BJ (cell line): ENCODE results near the gene APLNR. TPM values are rescaled to one million over a fixed set of nuclear protein-coding genes. Genes with fewer than 3 reads are reported as not detected.

Experiments
- CTCF ChIA-PET: fragments of 350-600 bp; formaldehyde crosslinking; extraction: SDS; loops from one replicate; lab custom pipeline; 2021; ENCODE audit warnings: antibody characterized with exemption, inconsistent platforms; lab: Yijun Ruan, JAX
- POLR2A ChIA-PET: fragments of 300-600 bp; sonication (Branson Sonifier 250); formaldehyde crosslinking; extraction: SDS; loops from one replicate; lab custom pipeline; 2021; ENCODE audit warnings: antibody characterized with exemption; lab: Charles Lee
- DNase-seq: peaks from one replicate; pipeline ENCODE4 v3.0.0-alpha.2; 2011; ENCODE audit warnings: low read depth
- H3K27me3 ChIP-seq: 2 replicates; pipeline ENCODE4 v1.6.0; 2011; ENCODE audit warnings: low read length; ENCODE audit not compliant: control insufficient read depth, insufficient read depth
- H3K36me3 ChIP-seq: 2 replicates; pipeline ENCODE4 v1.5.1; 2011; ENCODE audit warnings: low read length; ENCODE audit not compliant: control insufficient read depth, insufficient read depth
- H3K4me3 ChIP-seq: 2 replicates; pipeline ENCODE4 v1.5.1; 2011; ENCODE audit warnings: low read depth, mild to moderate bottlenecking, control low read depth, low read length
- polyA plus RNA-seq: library from polyadenylated mRNA; depleted of rRNA; stranded (reverse); fragments of >200 nt; gene quantifications from 2 replicates; pipeline ENCODE4 v1.2.3, GENCODE V29; 2011
- TF ChIP-seq, protein P1 (sequence below): IDR thresholded peaks from 2 replicates; pipeline ENCODE4 v1.5.1; 2011; ENCODE audit warnings: low read depth, mild to moderate bottlenecking, control low read depth, inconsistent platforms, low read length, moderate library complexity; ENCODE audit not compliant: insufficient read depth

Gene APLNR
- polyA plus RNA-seq, 1 experiment, result not detected

GRCh38 chr11:57274904-57275498 lies 38.0 kb upstream of the APLNR start:
- ChIA-PET CTCF (interaction anchor here (1.3 to 4.1 kb wide), 2 partner anchors 10 to 25 kb away, joined by 5 to 35 read pairs; no protein-coding TSS in a partner anchor), POLR2A (no interaction called here)
- DNase-seq, result no peak
- Histone ChIP-seq H3K4me3 (no peak overlapping the region), H3K27me3 (0 out of 2 replicates have a peak, but pooled peaks cover 1% of the 10 kb centered on the region), H3K36me3 (no peaks in the 10 kb centered on the region)
- TF ChIP-seq, protein P1, sequence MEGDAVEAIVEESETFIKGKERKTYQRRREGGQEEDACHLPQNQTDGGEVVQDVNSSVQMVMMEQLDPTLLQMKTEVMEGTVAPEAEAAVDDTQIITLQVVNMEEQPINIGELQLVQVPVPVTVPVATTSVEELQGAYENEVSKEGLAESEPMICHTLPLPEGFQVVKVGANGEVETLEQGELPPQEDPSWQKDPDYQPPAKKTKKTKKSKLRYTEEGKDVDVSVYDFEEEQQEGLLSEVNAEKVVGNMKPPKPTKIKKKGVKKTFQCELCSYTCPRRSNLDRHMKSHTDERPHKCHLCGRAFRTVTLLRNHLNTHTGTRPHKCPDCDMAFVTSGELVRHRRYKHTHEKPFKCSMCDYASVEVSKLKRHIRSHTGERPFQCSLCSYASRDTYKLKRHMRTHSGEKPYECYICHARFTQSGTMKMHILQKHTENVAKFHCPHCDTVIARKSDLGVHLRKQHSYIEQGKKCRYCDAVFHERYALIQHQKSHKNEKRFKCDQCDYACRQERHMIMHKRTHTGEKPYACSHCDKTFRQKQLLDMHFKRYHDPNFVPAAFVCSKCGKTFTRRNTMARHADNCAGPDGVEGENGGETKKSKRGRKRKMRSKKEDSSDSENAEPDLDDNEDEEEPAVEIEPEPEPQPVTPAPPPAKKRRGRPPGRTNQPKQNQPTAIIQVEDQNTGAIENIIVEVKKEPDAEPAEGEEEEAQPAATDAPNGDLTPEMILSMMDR, result no peak

DNA sequence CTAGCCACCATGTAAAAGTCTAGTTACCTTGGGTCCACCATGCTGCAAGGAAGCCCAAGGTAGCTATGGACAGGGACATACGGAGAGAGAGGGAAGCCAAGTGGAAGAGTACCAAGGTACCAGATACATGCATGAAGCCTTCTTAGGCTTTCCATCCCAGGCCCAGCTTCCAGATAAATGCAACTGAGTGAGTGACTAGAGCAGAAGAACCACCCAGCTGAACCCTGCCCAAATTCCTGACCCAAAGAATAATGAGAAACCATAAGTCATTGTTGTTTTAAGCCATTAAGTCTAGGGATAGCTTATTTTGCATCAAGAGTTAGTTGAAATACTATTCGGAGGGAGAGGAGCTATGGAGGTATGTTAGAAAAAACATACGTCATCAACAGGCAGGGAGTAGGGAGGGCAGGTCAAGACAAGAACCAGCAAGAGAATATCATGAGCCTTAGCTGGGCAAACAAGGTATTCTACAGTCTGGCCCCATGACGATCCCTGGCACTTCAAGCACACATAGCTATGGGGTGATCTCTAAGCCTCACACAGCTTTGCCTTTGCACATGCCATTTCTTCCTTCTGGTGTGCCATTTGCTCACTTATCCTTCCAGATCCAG lies 36.5 kb upstream of the APLNR start:
- ChIA-PET CTCF (interaction anchor here (1.3 to 4.1 kb wide), 2 partner anchors 9 to 23 kb away, joined by 5 to 35 read pairs; no protein-coding TSS in a partner anchor), POLR2A (no interaction called here)
- H3K36me3 ChIP-seq, result no peaks in the 10 kb centered on the region
- TF ChIP-seq, protein P1, result no peak
- H3K27me3 ChIP-seq, result 0 out of 2 replicates have a peak, but pooled peaks cover 1% of the 10 kb centered on the region
- H3K4me3 ChIP-seq, result no peak overlapping the region
- no peak for DNase-seq

- Histone ChIP-seq H3K4me3 (no peak overlapping the region), H3K36me3 (no peaks in the 10 kb centered on the region), H3K27me3 (0 out of 2 replicates have a peak, but pooled peaks cover 1% of the 10 kb centered on the region)
- POLR2A ChIA-PET, result no interaction called here
- CTCF ChIA-PET, result interaction anchor here (0.9 to 4.4 kb wide), 4 partner anchors 20 to 276 kb away, joined by 3 to 23 read pairs (median 4); no protein-coding TSS in a partner anchor
- no peak for DNase-seq
- TF ChIP-seq, protein P1, result no peak
Measured at GRCh38 chr11:57269571-57270021, 32.5 kb upstream of the APLNR start.

DNA sequence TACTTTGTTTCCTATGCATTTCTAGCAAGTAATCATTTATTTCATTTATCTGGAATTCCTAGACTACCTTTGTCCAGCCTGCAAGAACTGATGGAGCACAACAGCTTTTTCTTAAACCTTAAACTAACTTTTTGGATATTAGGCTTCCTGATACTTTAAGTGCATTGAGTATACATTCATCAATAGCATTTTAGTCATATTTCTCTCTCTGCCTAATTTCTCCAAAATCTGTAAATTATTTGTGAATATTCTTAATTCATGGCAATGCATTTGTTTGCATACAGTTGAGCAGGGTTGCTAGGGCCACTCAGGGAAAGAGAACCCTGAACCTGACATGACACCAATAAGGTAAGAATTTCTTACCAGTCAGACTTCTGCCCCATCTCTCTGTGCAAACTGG lies 29.1 kb upstream of the APLNR start:
- H3K36me3 ChIP-seq, result no peaks in the 10 kb centered on the region
- DNase-seq, result no peak
- TF ChIP-seq, protein P1, result no peak
- no peak overlapping the region for H3K4me3 ChIP-seq
- POLR2A ChIA-PET, result no interaction called here
- CTCF ChIA-PET, result interaction anchor here (1.5 to 8.1 kb wide), 2 partner anchors 12 to 16 kb away, joined by 4 to 54 read pairs; no protein-coding TSS in a partner anchor
- peaks cover 1% of the 10 kb centered on the region; the same call in 1 of the 2 replicates for H3K27me3 ChIP-seq

DNA sequence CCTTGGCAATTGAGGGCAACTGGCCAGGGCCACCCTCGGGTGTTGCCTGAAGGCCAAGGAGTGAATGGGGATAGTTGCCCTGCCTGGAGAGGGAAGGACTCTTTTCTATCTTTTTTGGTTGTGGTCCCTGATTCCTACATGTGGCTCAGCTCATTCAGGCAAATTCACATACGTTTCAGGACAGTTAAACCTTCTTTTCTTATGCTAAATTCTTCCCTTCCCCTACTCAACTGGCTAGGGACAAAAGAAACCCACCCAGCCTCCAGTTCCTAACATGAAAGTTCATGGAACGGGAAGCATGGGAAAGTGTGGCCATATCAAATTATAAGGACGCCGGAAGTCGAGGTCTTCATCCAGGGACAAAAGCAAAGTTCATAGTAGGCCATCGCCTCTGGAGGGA lies 26.3 kb upstream of the APLNR start:
- no peak for DNase-seq
- no peaks in the 10 kb centered on the region; the same call in 1 of the 2 replicates for H3K27me3 ChIP-seq
- POLR2A ChIA-PET, result no interaction called here
- no peaks in the 10 kb centered on the region for H3K36me3 ChIP-seq
- TF ChIP-seq, protein P1, result no peak
- no peak overlapping the region for H3K4me3 ChIP-seq
- CTCF ChIA-PET, result interaction anchor here (1.3 to 8.1 kb wide), 2 partner anchors 13 to 14 kb away, joined by 6 to 54 read pairs; no protein-coding TSS in a partner anchor
